LNCAP (cell line): Measurements from ENCODE around the gene GNAT2.

Source experiments
- TF ChIP-seq, protein P1 (sequence below): fragments of 450-650 bp; IDR thresholded peaks from 2 replicates; pipeline ENCODE4 v1.5.1; 2017; ENCODE audit warnings: mild to moderate bottlenecking

The GNAT2 gene

DNA sequence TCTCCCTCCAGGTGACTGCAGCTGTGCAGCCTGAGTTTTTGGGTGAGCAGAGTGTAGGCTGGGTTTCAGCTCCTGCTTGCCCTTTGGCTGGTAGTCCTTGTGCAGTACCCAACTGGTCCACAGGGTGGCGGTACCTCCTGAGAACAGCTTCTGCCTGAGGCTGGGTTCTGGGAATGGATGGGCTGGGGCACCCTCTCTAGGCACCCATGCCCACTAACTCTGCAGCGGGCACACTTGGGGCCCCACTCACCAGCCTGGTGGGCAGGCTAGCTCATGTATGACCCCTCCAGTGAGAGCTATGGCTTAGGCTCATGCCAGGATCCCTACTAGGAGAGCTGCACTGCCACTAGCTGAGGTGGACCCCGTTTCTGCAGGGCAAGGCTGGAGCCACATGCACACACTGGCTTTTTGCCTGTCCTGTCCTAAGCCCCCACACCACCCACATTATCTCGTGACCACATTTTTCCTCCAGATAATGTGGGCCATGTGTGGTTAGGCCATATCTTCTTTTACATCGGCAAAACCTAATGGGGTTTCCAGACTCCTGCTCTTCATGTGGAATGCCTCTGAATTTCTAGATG, 21.0 kb upstream of the GNAT2 start:
- TF ChIP-seq, protein P1, sequence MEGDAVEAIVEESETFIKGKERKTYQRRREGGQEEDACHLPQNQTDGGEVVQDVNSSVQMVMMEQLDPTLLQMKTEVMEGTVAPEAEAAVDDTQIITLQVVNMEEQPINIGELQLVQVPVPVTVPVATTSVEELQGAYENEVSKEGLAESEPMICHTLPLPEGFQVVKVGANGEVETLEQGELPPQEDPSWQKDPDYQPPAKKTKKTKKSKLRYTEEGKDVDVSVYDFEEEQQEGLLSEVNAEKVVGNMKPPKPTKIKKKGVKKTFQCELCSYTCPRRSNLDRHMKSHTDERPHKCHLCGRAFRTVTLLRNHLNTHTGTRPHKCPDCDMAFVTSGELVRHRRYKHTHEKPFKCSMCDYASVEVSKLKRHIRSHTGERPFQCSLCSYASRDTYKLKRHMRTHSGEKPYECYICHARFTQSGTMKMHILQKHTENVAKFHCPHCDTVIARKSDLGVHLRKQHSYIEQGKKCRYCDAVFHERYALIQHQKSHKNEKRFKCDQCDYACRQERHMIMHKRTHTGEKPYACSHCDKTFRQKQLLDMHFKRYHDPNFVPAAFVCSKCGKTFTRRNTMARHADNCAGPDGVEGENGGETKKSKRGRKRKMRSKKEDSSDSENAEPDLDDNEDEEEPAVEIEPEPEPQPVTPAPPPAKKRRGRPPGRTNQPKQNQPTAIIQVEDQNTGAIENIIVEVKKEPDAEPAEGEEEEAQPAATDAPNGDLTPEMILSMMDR, result peak; percentile 89

- TF ChIP-seq, protein P1, result no peak
Measured at GRCh38 chr1:109639841-109640184, 20.4 kb upstream of the GNAT2 start.

DNA sequence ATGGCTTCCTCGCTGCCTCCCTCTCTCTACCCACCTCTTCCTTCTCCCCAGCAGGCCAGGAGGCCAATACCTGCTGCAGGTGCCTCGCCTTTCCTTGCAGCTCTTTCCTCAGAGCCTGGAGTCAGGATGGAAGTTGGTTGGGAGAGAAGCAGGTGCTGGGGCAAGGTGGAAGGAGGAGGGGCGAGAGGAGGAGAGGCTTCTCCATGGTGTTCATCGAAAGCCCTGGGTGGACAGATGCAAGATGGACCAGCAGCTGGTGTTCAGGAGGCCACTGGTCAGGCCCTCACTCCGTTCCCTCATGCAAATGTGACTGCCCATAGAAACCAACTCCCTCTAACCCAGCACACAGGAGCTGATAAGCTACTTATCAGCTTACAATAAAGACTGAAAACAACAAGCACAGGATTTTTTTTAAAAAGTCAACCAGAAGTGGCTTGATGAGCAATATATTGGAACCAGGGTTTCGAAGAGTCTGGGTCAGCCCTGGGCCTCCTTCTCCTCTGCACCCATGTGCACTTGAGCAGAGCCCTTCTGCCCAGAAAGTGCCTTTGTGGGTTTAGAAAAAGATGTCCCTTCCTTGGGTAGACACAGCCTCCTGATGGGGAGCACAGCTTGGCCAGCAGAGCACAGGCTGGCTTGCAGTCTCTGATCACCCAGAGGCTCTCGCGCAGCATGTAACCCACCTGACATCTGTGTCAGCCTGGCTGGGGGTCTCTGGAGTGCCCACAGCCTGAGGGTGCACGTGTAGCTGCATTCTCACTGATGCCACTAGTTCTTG, 19.8 kb upstream of the GNAT2 start:
- TF ChIP-seq, protein P1, result no peak

- TF ChIP-seq, protein P1, result no peak
Measured at GRCh38 chr1:109637446-109637845, 18.0 kb upstream of the GNAT2 start.

DNA sequence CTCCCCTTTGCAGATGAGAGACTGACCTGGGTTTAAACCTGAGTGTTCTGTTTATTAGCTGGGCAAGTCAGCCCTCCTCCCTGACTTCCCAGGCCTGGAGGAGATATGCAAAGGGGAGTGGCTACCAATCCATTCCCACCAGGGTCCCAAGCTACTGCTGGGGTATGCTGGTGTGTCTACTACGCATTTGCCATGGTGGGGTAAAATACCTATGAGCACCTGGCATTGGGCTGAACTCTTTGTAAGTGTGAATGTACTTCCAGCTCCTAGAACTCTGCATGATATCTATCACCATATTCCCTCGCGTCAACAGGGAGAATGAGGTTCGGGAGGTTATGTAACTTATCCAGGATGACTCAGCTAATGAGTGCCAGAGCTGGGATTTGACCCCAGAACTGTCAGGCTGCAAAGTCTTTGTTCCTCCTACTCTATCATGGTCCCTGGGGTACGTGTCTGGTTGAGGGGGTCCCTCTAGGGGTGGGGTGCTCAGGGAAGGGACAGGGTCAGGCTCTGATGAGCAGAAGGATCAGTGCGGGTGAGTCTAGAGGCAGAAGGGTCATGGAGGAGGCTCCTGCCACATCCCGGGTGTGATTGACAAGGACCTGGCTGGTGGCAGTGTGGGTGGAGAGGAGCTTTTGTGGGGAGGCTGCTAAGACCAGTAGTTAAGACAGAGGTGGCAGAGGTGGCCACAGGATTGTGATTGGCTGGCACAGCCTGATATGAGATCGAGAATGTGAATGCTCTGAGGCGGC, 17.0 kb upstream of the GNAT2 start:
- TF ChIP-seq, protein P1, result no peak

GRCh38 chr1:109635862-109636200, 16.4 kb upstream of the GNAT2 start:
- TF ChIP-seq, protein P1, result no peak

GRCh38 chr1:109634771-109635750, 15.6 kb upstream of the GNAT2 start:
- TF ChIP-seq, protein P1, result no peak
